GM12878 (cell line): ENCODE results near the gene ITSN2. TPM values are rescaled to one million over a fixed set of nuclear protein-coding genes. Genes with fewer than 3 reads are reported as not detected.

Experiments used
- CBX5 ChIP-seq: sonication (generic); IDR thresholded peaks from 2 replicates; pipeline ENCODE4 v1.6.1; 2016; ENCODE audit warnings: low read depth, moderate library complexity, mild to moderate bottlenecking, inconsistent platforms
- EGR1 ChIP-seq, 2 experiments: IDR thresholded peaks; 1 replicate in 1 of 2; 2 replicates in 1 of 2; pipeline ENCODE4 v1.6.1; 2011 to 2012; ENCODE audit warnings: low read depth in 2 of 2, low read length in 2 of 2, borderline replicate concordance in 1 of 2, mild to moderate bottlenecking in 1 of 2, moderate library complexity in 1 of 2
- EP300 ChIP-seq, 2 experiments: fragments of 150-350 bp in 1 of 2; IDR thresholded peaks; 2 replicates each; pipeline ENCODE4 v1.6.1; 2011 to 2012; ENCODE audit warnings: low read depth in 2 of 2, low read length in 2 of 2, borderline replicate concordance in 1 of 2, improper control_type of control experiment in 1 of 2, inconsistent platforms in 1 of 2; ENCODE audit not compliant: control insufficient read depth in 1 of 2
- EZH2 ChIP-seq: IDR thresholded peaks from 2 replicates; pipeline ENCODE4 v1.6.1; 2012; ENCODE audit warnings: low read depth, mild to moderate bottlenecking, control low read depth, inconsistent platforms, low read length, borderline replicate concordance; ENCODE audit not compliant: control insufficient read depth
- IRF5 ChIP-seq: fragments of 450-650 bp; IDR thresholded peaks from 2 replicates; pipeline ENCODE4 v1.6.1; 2017; ENCODE audit warnings: borderline replicate concordance
- MAX ChIP-seq: IDR thresholded peaks from 2 replicates; pipeline ENCODE4 v1.6.1; 2012; ENCODE audit warnings: low read depth, low read length, improper control_type of control experiment
- MTA2 ChIP-seq: fragments of 450-650 bp; IDR thresholded peaks from 2 replicates; pipeline ENCODE4 v1.6.1; 2016; ENCODE audit warnings: low read depth, mild to moderate bottlenecking, moderate library complexity
- NFIC ChIP-seq: IDR thresholded peaks from 2 replicates; pipeline ENCODE4 v1.6.1; 2012; ENCODE audit warnings: low read depth, mild to moderate bottlenecking, inconsistent platforms, low read length, moderate library complexity
- NFYA ChIP-seq: IDR thresholded peaks from 2 replicates; pipeline ENCODE4 v1.6.1; 2011; ENCODE audit warnings: low read depth, mild to moderate bottlenecking, low read length, improper control_type of control experiment, borderline replicate concordance
- PAX8 ChIP-seq: fragments of 450-650 bp; IDR thresholded peaks from 2 replicates; pipeline ENCODE4 v1.6.1; 2017; ENCODE audit warnings: mild to moderate bottlenecking, moderate library complexity
- POU2F2 ChIP-seq: IDR thresholded peaks from 3 replicates; pipeline ENCODE4 v1.6.1; 2011; ENCODE audit warnings: low read depth, mild to moderate bottlenecking, low read length, borderline replicate concordance
- RB1 ChIP-seq: fragments of 450-650 bp; formaldehyde crosslinking; IDR thresholded peaks from 2 replicates; pipeline ENCODE4 v1.6.1; 2017; ENCODE audit warnings: mild to moderate bottlenecking, borderline replicate concordance
- SIX5 ChIP-seq: IDR thresholded peaks from 2 replicates; pipeline ENCODE4 v1.6.1; 2011; ENCODE audit warnings: mild to moderate bottlenecking, low read depth, low read length, moderate library complexity; ENCODE audit not compliant: severe bottlenecking
- SMAD5 ChIP-seq: IDR thresholded peaks from 2 replicates; pipeline ENCODE4 v1.6.1; 2016; ENCODE audit warnings: antibody characterized with exemption, low read depth
- SMC3 ChIP-seq: IDR thresholded peaks from 2 replicates; pipeline ENCODE4 v1.6.1; 2011; ENCODE audit warnings: low read length, improper control_type of control experiment, borderline replicate concordance
- SPI1 ChIP-seq: IDR thresholded peaks from 2 replicates; pipeline ENCODE4 v1.6.1; 2011; ENCODE audit warnings: low read depth, mild to moderate bottlenecking, low read length, moderate library complexity, borderline replicate concordance; ENCODE audit not compliant: insufficient read depth
- ZZZ3 ChIP-seq: IDR thresholded peaks from 2 replicates; pipeline ENCODE4 v1.6.1; 2011; ENCODE audit warnings: low read depth; ENCODE audit not compliant: control insufficient read depth, insufficient read length
- polyA plus RNA-seq, 11 experiments: library from polyadenylated mRNA; depleted of rRNA in 4 of 11; unstranded in 6 of 11; stranded (reverse) in 5 of 11; fragments of >200 nt; fragmentation: Nextera tagmentation in 4 of 11; fragmentation: Illumina TruSeq in 1 of 11; extraction: Ambion mirVana in 4 of 11; extraction: Trizol in 1 of 11; gene quantifications; 1 replicate in 1 of 11; 2 replicates in 10 of 11; pipeline versions ENCODE4 v1.2.1 to v1.2.3, GENCODE V29; 2011 to 2016; ENCODE audit warnings: inconsistent platforms in 2 of 11, missing spikeins in 2 of 11, low read depth in 1 of 11
- total RNA-seq, 4 experiments: library from RNA; depleted of rRNA in 3 of 4; stranded (reverse); fragments of >200 nt in 3 of 4; fragmentation: Illumina TruSeq in 1 of 4; extraction: Trizol in 1 of 4; gene quantifications; 2 replicates each; pipeline versions ENCODE4 v1.2.1 to v1.2.3, GENCODE V29; 2013 to 2021
- TF ChIP-seq, protein P1 (sequence below), 3 experiments: IDR thresholded peaks in 2 of 3; conservative IDR thresholded peaks in 1 of 3; 2 replicates each; pipeline ENCODE4 v1.5.1; 2011; ENCODE audit warnings: low read depth in 3 of 3, low read length in 3 of 3, mild to moderate bottlenecking in 3 of 3, control low read depth in 2 of 3, moderate library complexity in 2 of 3, inconsistent platforms in 1 of 3, mixed read lengths in 1 of 3; ENCODE audit not compliant: control insufficient read depth in 2 of 3, insufficient read depth in 1 of 3; ENCODE audit errors: extremely low read depth in 1 of 3
- TF ChIP-seq, protein P2 (sequence below): IDR thresholded peaks from 2 replicates; pipeline ENCODE4 v1.6.1; 2012; ENCODE audit warnings: low read depth, low read length, improper control_type of control experiment
- TF ChIP-seq, protein P3 (sequence below): IDR thresholded peaks from 2 replicates; pipeline ENCODE4 v1.6.1; 2012; ENCODE audit warnings: mild to moderate bottlenecking, low read depth, low read length

Gene ITSN2
- total and polyA plus RNA-seq, 10 of the 15 experiments (the other 5 are each of a cell fraction or from before 2014, with no cell fraction given): 20.5 to 80.0 (median 54.7) TPM

DNA sequence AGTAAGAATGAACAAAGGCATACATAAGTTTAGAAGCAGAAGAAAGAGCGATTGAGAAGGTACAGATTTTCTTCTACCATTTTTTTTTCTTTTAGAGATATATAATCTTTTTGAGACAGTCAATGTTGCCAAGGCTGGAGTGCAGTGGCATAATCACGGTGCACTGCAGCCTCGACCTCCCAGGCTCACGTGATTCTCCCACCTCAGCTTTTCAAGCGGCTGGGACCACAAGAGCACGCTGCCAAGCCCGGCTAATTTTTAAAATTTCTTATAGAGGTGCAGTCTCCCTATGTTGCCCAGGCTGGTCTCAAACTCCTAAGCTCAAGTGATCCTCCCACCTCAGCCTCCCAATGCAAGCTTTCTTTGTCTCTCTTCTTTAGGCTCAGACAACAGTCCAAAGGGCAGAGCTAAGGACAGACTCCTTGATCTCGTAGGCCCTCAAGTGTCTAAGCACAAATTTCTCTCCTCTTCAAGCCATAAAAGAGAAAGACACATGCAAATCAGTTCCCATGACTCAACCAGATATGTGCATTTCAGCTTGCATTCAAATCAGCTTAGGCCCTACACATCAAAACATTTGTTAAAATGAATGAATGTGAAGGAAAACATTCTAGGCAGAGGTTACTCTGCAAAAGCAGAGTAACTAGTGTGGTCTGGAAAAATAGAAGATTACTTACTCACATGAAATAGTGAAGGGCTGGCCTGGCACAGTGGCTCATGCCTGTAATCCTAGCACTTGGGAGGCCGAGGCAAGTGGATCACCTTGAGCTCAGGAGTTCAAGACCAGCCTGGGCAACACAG lies 18.0 kb downstream of the ITSN2 start (continued):
- TF ChIP-seq MTA2 (no peak), EGR1 (IDR thresholded peaks at IDR 0.05; ENCODE audit: borderline replicate concordance in 1 of 2, low read depth in 2 of 2, low read length in 2 of 2) (no peak), EP300 (IDR thresholded peaks at IDR 0.05; ENCODE audit: borderline replicate concordance in 1 of 2, control insufficient read depth in 1 of 2, low read depth in 2 of 2, low read length in 2 of 2) (peak in 1 of 2 experiments; percentile 22; a peak in 1 of 4 replicates), NFYA (no peak), NFIC (no peak), PAX8 (no peak), SIX5 (no peak), CBX5 (no peak), SMC3 (peak; percentile 24; the same call in 1 of the 2 replicates), RB1 (0 out of 2 replicates have a peak, but pooled peaks have one; percentile 53), SMAD5 (no peak), SPI1 (no peak), POU2F2 (peak; percentile 88; the same call in 2 of the 3 replicates), MAX (0 out of 2 replicates have a peak, but pooled peaks have one; percentile 3), ZZZ3 (no peak), IRF5 (no peak), EZH2 (no peak)
- TF ChIP-seq, protein P1, sequence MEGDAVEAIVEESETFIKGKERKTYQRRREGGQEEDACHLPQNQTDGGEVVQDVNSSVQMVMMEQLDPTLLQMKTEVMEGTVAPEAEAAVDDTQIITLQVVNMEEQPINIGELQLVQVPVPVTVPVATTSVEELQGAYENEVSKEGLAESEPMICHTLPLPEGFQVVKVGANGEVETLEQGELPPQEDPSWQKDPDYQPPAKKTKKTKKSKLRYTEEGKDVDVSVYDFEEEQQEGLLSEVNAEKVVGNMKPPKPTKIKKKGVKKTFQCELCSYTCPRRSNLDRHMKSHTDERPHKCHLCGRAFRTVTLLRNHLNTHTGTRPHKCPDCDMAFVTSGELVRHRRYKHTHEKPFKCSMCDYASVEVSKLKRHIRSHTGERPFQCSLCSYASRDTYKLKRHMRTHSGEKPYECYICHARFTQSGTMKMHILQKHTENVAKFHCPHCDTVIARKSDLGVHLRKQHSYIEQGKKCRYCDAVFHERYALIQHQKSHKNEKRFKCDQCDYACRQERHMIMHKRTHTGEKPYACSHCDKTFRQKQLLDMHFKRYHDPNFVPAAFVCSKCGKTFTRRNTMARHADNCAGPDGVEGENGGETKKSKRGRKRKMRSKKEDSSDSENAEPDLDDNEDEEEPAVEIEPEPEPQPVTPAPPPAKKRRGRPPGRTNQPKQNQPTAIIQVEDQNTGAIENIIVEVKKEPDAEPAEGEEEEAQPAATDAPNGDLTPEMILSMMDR (IDR thresholded peaks at IDR 0.05 in 2 of 3, conservative IDR thresholded peaks at IDR 0.05 in 1 of 3; ENCODE audit: control insufficient read depth in 2 of 3, extremely low read depth in 1 of 3, insufficient read depth in 1 of 3, low read depth in 3 of 3, low read length in 3 of 3): peak in 2 of 3 experiments; percentile 12 to 40; a peak in 2 of 6 replicates
- TF ChIP-seq, protein P2, sequence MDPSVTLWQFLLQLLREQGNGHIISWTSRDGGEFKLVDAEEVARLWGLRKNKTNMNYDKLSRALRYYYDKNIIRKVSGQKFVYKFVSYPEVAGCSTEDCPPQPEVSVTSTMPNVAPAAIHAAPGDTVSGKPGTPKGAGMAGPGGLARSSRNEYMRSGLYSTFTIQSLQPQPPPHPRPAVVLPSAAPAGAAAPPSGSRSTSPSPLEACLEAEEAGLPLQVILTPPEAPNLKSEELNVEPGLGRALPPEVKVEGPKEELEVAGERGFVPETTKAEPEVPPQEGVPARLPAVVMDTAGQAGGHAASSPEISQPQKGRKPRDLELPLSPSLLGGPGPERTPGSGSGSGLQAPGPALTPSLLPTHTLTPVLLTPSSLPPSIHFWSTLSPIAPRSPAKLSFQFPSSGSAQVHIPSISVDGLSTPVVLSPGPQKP: no peak
- TF ChIP-seq, protein P3, sequence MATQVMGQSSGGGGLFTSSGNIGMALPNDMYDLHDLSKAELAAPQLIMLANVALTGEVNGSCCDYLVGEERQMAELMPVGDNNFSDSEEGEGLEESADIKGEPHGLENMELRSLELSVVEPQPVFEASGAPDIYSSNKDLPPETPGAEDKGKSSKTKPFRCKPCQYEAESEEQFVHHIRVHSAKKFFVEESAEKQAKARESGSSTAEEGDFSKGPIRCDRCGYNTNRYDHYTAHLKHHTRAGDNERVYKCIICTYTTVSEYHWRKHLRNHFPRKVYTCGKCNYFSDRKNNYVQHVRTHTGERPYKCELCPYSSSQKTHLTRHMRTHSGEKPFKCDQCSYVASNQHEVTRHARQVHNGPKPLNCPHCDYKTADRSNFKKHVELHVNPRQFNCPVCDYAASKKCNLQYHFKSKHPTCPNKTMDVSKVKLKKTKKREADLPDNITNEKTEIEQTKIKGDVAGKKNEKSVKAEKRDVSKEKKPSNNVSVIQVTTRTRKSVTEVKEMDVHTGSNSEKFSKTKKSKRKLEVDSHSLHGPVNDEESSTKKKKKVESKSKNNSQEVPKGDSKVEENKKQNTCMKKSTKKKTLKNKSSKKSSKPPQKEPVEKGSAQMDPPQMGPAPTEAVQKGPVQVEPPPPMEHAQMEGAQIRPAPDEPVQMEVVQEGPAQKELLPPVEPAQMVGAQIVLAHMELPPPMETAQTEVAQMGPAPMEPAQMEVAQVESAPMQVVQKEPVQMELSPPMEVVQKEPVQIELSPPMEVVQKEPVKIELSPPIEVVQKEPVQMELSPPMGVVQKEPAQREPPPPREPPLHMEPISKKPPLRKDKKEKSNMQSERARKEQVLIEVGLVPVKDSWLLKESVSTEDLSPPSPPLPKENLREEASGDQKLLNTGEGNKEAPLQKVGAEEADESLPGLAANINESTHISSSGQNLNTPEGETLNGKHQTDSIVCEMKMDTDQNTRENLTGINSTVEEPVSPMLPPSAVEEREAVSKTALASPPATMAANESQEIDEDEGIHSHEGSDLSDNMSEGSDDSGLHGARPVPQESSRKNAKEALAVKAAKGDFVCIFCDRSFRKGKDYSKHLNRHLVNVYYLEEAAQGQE: no peak
